ENCODE measurements around the gene ARVCF.

Gene ARVCF

DNA sequence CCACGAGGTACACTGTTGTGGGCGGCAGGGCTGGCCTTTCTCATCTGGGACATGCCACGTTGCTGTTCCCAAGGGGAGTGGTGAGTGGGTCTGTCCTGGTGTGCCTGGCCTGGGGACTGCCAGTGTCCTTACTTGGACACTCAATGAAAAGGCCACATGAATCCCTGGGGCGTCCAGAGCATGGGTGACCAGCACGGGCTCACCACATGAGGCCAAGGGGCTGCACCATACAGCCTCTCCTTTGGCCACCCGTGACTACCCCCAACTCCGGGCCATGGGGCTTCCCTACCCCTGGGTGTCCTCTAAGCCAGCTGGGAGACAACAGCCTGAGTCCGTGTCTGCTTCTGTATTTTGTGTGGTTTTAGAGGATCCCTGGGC, 54.8 kb downstream of the ARVCF start:
- no peak for DNase-seq (ENCODE audit: low read depth)

GRCh38 chr22:19961201-19961580, 55.4 kb downstream of the ARVCF start:
- DNase-seq (ENCODE audit: low read depth) = no peak

- DNase-seq (ENCODE audit: low read depth) = no peak
Measured at GRCh38 chr22:19960491-19961200, 56.0 kb downstream of the ARVCF start.

GRCh38 chr22:19959587-19960490, 56.8 kb downstream of the ARVCF start:
- no peak for DNase-seq (ENCODE audit: low read depth)

DNA sequence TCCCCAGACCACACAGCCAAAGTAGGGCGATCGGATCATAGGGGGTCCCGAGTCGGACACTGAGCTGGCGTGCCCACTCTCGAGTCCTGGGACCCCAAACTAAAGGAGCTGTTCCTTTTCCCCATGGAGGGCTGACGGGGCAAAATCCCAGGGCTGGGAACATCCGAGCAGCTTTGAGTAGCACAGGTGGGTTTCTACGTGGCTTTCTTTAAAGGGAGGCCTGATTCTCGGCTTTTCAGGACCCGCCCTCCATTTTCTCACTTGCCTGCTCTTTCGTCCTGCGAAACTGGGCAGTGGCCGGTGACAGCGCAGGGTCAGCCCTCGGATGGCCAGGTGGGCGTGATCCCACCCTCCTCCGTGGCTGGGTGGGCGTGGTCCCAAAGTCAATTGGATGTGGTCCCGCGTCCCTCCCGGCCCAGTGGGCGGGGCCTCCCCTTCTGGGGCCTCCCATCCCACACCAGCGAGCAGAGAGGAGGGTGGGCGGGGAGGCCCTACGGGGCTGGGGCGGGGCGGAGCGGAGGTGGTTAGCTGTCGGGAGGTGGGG, 57.5 kb downstream of the ARVCF start:
- no peak for DNase-seq (ENCODE audit: low read depth)

GRCh38 chr22:19958083-19959042, 58.3 kb downstream of the ARVCF start:
- no peak for DNase-seq (ENCODE audit: low read depth)

GRCh38 chr22:19957445-19957844, 59.2 kb downstream of the ARVCF start:
- no peak for DNase-seq (ENCODE audit: low read depth)

DNA sequence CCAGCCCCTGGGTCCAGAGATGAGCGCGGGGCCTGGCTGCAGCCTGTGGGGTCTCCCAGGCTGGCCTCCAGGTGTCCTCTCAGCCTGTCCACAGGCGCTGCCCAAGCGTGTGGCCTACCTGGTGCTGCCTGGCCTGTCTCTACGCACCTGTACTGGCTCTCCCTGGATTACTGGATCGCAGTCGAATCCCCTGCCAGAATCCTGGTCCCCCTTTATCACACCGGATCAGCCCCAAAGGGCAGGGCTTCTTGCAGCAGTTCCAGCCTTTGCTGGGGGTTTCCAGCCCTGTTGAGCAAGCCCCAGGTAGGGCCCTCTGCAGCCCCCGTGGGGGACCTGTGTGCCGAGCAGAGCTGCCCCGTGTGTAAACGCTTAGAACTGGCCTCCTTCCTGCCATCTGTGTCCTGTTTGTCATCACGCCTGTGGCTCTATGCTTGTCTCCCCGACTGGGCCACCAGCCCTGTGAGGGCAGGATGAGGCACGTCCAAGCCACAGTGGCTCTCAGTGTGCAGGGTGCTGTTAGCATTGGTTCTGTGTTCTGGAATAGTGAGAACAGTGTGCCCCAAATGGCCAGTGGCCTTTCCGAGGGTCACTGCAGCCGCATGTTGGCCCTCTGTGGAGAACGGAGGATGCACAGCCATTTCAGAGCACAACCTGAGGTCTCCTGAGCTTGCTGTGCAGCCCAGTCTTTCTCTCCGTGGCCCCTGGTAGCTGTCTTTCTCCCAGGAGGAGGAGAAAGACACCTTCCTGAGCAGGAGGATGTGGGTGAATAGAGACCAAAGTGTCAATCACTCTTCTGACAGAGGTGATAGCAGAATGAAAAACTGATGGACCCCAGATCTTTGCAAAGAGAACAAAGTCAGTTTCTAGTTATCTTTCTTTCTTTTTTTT, 61.1 kb downstream of the ARVCF start:
- DNase-seq (ENCODE audit: low read depth) = no peak

DNA sequence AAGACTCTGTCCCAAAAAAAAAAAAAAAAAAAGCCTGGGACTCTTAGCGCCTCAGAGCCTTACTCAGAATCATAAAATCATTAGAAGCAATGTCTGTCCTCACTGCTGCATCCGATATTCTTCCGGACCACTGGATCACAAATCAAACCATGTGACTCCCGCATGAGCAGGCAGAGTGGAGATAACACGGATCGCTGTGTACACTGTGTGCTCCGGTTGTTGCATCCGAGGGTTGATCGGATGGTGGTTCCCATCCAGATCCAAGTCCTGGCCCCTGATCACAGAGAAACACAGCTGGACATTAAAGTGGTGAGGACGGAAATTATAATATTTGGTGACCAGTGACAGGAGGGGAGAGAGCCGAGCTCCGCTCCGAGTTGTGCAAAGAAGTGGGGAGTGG, 65.3 kb downstream of the ARVCF start:
- DNase-seq (ENCODE audit: low read depth) = no peak

DNA sequence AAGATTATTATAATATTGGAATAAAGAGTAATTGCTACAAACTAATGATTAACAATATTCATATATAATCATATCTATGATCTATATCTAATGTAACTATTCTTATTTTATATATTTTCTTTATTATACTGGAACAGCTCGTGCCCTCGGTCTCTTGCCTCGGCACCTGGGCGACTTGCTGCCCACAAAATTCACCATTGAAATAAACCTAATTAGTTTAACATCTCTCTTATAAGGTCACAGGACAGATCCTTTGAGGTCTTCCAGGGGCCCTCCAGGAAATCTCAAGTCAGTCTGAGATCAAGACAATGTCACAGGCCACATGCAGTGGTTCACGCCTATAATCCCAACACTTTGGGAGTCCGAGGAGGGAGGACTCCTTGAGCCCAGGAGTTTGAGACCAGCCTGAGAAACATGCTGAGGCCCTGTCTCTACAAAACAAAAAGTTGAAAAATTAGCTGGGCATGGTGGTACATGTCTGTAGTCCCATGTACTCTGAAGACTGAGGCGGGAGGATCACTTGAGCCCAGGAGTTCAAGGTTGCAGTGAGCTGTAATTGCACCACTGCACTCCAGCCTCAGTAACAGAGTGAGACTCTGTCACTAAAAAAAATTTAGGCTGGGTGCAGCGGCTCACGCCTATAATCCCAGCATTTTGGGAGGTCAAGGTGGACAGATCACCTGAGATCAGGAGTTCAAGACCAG, 68.4 kb downstream of the ARVCF start:
- no peak for DNase-seq (ENCODE audit: low read depth)

GRCh38 chr22:19943082-19944026, 73.3 kb downstream of the ARVCF start:
- DNase-seq (ENCODE audit: low read depth) = peak; percentile 72

- no peak for DNase-seq (ENCODE audit: low read depth)
Measured at GRCh38 chr22:19942157-19943081, 74.2 kb downstream of the ARVCF start.

GRCh38 chr22:19941365-19942082, 75.1 kb downstream of the ARVCF start, which contains the start of the genes COMT and TXNRD2:
Gene COMT (plus strand): TSS chr22:19941772. CDS start chr22:19962527, 20,755 bp downstream.
Gene TXNRD2 (minus strand): TSS chr22:19941818. CDS start chr22:19941803, 15 bp downstream.
- DNase-seq (ENCODE audit: low read depth) = no peak

- no peak for DNase-seq (ENCODE audit: low read depth)
Measured at GRCh38 chr22:19940536-19941364, 75.9 kb downstream of the ARVCF start.

- no peak for DNase-seq (ENCODE audit: low read depth)
Measured at GRCh38 chr22:19937616-19938473, 78.8 kb downstream of the ARVCF start.

Measured in HS-27A (cell line).